Stimulated activated CD4-positive, alpha-beta T cell treated with anti-CD3 and anti-CD28 coated beads, Interleukin-15, amount 100 ng/mL, for 48 hours (primary cell): Measurements from ENCODE around the gene GZMM.

Experiments
- DNase-seq, 2 donors: peaks; one replicate each; pipeline ENCODE4 v3.0.0-alpha.2; 2020; ENCODE audit warnings: low read depth in 2 of 2

Gene GZMM

DNA sequence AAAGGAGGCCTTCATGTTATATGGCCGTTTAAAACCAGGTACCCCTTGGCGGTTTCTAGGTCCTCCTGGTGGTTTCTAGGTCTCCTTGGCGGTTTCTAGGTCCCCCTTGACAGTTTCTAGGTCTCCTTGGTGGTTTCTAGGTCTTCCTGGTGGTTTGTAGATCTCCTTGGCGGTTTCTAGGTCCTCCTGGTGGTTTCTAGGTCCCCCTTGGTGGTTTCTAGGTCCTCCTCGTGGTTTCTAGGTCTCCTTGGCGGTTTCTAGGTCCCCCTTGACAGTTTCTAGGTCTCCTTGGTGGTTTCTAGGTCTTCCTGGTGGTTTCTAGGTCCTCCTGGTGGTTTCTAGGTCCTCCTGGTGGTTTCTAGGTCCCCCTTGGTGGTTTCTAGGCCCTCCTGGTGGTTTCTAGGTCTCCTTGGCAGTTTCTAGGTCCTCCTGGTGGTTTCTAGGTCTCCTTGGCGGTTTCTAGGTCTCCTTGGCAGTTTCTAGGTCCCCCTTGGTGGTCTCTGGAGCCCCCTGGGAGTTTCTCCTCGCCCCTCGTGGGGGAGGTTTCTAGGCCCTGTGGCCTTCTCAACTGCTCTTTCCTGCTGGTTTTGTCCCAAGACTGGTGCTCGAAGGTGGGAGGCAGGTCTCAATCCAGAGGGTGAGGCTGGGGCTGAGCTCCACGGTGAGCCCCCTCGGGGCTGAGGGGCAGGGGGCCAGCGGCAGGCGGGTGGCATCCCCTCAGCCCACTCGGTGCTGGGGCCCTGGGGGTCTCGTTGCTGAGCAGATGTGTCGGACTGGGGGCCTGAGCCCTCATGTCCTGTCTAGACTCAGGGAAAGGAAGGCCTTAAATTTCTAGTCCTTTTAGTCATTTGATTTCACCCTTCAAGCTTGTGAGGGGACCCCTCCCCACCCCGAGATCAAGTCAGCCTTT lies 53.8 kb downstream of the GZMM start:
- DNase-seq, result no peak
